Measurements from ENCODE around the gene MORC3.

- TF ChIP-seq POLR2A (IDR thresholded peaks at IDR 0.05; ENCODE audit: low read depth, low read length) (no peak), POU2F2 (IDR thresholded peaks at IDR 0.05; ENCODE audit: low read depth, low read length) (no peak), POLR2AphosphoS5 (IDR thresholded peaks at IDR 0.05; ENCODE audit: low read depth, low read length) (no peak), PAX5 (IDR thresholded peaks at IDR 0.05; ENCODE audit: insufficient read depth, low read length, severe bottlenecking) (no peak)
Observed at GRCh38 chr21:36386031-36386642, 66.1 kb downstream of the MORC3 start.

All from GM12891 (cell line).